HT-29 (cell line): ENCODE results near the gene DHX34. TPM values are rescaled to one million over a fixed set of nuclear protein-coding genes. Genes with fewer than 3 reads are reported as not detected.
A peak's percentile ranks its signal among the peaks of the same experiment; 100 is the strongest.
"Not testable (repeated sequence)": the region's sequence is repeated elsewhere in the genome, so short reads cannot be mapped to it uniquely, and the experiment has no call there.

Source experiments
- DNase-seq: peaks from one replicate; pipeline ENCODE4 v3.0.0-alpha.2; 2015; ENCODE audit warnings: low spot score
- total RNA-seq: library from RNA; depleted of rRNA; stranded (reverse); fragments of >200 nt; shearing (Covaris generic); gene quantifications from 2 replicates; pipeline ENCODE4 v1.2.3, GENCODE V29; 2014

DHX34 gene
- total RNA-seq, 1 experiment from 2014 or later = 88.4 TPM

DNA sequence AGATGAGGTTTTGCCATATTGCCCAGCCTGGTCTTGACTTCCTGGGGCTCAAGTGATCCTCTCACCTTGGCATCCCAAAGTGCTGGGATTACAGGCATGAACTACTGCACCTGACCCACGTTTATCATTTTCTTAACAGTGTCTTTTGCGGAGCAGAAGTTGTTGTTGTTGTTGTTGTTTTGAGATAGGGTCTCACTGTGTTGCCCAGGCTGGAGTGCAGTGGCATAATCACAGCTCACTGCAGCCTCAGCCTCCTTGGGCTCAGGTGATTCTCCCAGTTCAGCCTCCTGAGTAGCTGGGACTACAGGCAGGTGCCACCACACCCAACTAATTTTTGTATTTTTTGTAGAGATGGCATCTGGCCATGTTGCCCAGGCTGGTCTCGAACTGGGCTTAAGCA lies 38.5 kb downstream of the DHX34 start:
- DNase-seq = not testable (repeated sequence)

GRCh38 chr19:47388721-47389120 lies 39.6 kb downstream of the DHX34 start:
- not testable (repeated sequence) for DNase-seq

- no peak for DNase-seq
These were observed 40.0 kb downstream of the DHX34 start for GRCh38 chr19:47389150-47389556.

- DNase-seq = no peak
These were observed 41.7 kb downstream of the DHX34 start for GRCh38 chr19:47390533-47391488.

DNA sequence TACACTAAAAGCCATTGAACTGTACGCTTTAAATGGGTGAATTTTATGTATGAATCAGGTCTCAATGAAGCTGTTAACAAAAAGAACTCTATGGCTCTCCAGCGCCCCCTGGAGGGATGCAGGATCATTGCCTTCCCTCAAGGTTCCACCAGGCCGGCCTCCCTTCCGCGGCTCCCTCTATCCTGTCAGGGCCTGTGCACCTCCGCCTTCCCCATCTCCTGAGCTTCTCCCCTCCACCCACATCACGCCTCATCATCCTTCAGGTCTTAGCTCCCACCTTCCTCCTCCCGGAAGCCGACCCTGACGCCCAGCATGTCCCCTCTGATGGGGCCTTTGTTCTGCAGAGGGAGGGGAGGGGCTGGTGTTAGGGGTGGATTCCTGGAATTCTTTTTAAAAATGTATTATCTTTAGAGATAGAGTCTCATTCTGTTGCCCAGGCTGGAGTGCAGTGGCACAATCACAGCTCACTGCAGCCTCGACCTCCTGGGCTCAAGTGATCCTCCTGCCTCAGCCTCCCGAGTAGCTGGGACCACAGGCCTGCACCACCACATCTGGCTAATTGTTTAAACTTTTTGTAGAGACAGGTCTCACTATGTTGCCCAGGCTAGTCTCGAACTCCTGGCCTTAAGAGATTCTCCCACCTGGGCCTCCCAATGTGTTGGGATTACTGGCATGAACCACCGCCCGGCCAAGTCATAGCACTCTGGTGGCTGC lies 42.6 kb downstream of the DHX34 start:
- DNase-seq = peak; percentile 94

DNA sequence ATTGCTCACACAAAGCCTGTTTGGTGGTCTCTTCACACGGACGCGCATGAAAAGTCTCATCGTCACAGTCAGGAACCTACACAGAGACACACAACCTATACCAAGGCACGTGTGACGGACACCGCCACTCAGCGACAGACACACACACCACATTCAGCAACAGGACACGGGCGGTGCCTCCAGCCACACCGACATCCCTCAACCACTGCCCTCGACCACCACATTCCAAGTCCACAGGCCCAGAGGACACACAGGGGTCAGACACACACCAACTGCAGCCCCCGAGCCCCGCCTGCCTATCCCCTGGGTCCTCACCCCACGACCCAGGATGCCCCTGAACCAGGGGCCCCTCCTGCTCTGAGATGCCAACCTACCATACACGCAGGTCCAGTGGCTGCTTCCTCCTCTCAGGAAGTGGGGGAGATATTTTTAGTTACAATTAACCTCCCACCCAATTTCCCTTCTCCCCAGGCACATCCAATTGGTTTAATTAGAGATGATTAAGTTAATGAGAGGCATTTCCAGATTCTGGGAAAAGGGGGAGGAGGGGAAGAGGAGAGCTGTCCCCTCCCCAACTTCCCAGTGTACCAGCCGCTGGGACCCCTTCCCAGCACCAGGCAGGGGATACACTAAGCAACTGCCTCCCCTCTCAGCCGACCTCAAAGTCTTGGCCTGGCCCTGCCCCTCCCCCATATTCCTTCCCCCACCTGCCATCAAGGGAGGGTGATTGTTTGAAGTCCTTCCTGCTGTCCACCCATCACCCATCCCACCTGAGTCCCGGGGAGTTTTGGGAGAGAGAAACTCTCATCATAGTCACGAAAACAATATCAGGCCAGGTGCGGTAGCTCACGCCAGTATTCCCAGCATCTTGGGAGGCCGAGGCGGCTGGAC lies 49.8 kb downstream of the DHX34 start:
- DNase-seq = no peak

DNA sequence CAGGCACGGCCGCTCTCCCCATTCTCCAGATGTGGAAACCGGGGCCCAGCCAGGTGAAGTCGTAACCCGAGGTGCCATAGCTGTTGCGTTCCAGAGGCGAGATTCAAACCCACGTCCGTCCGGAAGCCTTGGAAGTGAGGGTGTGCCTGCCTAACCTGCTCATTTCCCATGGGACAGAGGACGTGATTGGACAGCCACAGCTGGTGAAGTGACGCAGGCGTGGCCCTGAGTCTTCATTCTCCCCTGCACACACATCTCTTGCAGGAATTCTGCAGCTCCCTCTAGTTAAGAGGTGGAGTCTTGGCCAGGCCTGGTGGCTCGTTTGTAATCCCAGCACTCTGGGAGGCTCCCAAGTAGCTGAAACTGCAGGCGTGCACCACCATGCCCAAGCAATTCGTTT lies 53.4 kb downstream of the DHX34 start:
- no peak for DNase-seq

- no peak for DNase-seq
These were observed 55.5 kb downstream of the DHX34 start for GRCh38 chr19:47404334-47405196.

GRCh38 chr19:47405197-47405550 lies 56.1 kb downstream of the DHX34 start:
- DNase-seq = no peak

DNA sequence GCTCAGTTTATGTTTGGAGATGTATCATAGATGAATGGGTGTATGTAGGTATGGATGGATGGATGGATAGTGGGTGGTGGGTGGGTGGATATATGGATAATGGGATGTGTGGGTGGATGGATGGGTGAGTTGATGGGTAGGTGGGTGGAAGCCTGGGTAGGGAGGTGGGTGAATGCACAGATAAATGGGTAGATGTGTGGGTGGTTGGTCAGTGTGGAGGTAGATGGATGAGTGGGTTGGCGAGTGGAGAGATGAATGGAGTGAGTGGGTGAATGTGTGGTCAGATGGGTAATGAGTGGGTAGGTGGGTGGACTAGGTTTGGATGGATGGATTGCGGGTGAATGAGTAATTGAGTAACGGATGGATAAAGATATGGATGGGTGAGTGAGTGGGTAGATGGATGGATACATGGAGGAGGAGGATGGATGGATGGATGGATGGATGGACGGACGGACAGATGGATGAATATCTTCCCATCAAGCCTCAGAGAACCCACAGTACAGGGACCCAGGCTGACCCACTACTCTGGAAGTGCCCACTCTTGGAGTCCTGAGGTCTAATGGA lies 56.8 kb downstream of the DHX34 start:
- no peak for DNase-seq

DNA sequence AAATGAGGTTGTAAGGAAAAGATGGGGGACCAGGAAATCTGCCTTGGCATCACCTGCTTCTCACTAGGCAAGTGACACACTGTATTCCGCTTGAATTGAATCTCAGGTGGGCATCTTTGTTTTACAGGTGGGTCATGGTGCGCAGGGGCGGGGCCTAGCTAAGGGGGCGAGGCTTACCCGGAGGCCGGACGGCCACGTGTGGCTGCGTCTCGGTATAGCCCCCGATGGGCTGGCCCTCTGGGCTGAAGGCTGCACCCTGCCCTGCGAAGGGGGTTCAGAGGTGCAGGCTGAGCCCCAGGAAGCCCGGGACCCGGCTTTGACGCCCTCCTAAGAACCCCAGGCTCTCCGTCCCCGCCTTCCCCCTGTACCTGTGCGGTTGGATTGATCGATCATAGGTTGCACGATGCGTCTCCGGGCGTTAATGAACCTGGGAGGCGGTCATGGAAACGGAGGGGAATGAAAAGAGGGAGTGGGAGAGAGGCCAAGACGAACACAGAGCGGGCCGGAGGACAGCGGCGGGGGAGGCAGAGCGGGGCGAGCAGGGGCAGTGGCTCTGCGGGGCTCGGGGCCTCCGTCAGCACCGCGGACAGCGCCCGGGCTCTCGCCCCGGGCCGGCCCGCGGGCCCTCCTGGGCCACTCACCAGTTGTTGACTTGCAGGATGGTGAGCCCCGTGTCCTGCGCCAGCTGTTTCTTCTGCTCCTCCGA lies 57.7 kb downstream of the DHX34 start:
- DNase-seq = no peak

DNA sequence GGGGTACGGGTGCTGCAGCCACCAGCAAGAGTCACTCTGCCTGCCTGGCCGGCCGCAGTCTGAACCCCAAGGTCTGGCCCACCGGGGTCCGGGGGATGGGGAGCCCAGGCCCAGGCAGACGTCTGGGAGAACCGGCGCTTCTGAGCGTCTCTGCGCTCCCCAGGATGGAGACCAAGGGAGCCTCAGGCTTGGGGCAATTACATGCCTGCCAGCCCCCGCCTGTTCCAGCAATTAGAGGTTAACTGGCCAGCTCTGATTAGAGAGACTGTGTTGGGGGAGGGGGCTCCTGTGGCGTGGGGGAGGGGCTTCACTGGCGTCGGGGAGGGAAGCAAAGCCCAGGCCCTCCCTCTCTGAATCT lies 58.3 kb downstream of the DHX34 start:
- DNase-seq = no peak

DNA sequence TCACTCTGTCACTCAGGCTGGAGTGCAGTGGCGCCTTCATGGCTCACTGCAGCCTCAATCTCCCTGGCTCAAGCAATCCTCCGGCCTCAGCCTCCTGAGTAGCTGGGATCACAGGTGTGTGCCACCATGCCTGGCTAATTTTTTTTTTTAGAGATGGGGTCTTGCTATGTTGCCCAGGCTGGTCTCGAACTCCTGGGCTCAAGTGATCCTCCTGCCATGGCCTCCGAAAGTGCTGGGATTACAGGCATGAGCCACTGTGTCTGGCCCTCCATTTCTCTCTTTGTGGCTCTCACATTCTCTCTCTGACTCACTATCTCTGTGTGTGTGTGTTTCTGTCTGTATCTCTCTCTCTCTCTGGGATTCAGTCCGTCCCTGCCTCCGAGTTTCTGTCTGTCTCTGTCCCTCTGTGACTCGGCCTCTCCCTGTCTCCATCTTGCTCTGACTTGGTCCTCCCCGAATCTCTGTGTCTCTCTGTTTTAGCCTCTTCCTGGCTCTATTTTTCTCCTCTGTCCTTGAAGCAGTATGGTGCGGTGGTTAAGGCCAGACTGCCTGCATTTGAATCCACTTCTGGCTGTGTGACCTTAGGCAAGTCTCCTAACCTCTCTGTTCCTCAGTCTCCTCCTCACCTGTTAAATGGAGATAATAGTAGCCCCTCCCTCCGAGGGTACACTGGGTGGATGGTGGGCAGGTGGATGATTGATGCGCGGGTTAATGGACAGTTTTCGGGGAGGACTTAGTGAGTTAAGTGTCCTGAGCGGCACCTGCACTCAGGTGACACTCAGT lies 59.2 kb downstream of the DHX34 start:
- no peak for DNase-seq

GRCh38 chr19:47411101-47411500 lies 62.0 kb downstream of the DHX34 start:
- DNase-seq = no peak

GRCh38 chr19:47411696-47412095 lies 62.6 kb downstream of the DHX34 start:
- not testable (repeated sequence) for DNase-seq

DNA sequence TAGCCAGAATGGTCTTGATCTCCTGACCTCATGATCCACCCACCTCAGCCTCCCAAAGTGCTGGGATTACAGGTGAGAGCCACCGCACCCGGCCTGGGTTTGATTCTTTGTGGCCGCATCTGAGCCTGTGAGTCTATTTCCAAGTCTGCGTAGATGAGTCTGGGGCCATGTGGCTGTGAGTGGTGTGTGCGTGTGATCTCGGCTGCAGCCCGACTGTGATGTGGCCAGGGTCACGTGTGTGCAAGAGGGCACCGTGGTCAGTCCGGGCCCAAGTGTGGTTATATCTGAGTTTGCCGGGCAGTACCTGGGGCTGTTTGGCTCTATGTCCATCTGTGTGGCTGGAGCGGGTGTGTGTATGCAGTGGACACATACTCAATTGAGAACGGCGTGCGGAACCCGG lies 64.8 kb downstream of the DHX34 start:
- no peak for DNase-seq

DNA sequence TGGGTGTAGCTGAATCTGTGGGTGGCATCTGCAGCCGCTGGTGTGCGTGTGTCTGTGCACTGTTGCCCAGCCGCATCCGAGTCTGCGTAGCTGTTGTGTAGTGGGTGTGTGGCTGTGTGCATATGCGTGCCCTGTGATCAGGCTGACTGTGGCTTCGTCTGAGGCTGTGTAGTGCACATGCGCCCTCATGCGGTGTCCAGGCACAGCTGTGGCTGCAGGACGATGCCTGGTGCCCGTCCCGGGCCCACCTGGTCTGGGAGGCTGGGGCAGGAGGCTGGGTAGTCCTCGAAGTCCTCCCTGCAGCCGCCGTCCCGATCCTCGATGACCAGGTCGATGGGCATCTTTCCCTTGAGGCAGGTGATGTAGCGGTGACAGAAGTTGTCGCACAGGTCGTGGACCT lies 65.4 kb downstream of the DHX34 start:
- DNase-seq = peak; percentile 84

- no peak for DNase-seq
These were observed 67.0 kb downstream of the DHX34 start for GRCh38 chr19:47415953-47416642.

GRCh38 chr19:47416643-47416985 lies 67.5 kb downstream of the DHX34 start:
- no peak for DNase-seq
